Upper lobe of left lung (tissue), 4 donors: ENCODE data around the gene BACE2.

Experiments used
- POLR2A ChIP-seq, 4 donors: fragments of 450-650 bp; IDR thresholded peaks; one replicate each; pipeline ENCODE4 v1.5.1; 2016 to 2017; ENCODE audit warnings: antibody characterized with exemption in 4 of 4, mild to moderate bottlenecking in 2 of 4
- POLR2AphosphoS5 ChIP-seq, 2 donors: sonication (generic); formaldehyde crosslinking; IDR thresholded peaks; one replicate each; pipeline ENCODE4 v1.5.1; 2017; ENCODE audit warnings: antibody characterized with exemption in 2 of 2
- TF ChIP-seq, protein P1 (sequence below), 6 experiments: fragments of 450-650 bp in 4 of 6; fragments of 200-600 bp in 2 of 6; sonication (generic) in 2 of 6; IDR thresholded peaks; one replicate each; pipeline ENCODE4 v1.5.1; 2016 to 2019; ENCODE audit warnings: antibody characterized with exemption in 6 of 6

DNA sequence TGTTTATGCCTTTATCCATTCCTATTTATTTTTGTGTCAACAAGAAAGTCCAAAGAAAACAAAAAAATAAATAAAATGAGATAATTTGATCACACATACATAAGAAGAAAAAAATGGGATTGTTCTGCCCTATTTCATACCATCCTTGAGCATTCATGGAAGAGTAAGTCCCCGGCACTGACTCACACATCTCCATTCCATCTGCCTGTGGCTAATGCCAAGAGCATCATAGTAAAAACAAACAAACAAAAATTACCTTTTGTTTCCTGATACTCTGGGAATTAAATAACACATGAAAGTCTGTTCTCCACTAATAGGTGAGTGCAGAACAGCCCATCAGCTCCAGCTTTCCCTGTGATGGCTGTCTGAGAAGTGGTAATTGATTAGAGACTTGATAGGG, 48.1 kb upstream of the BACE2 start:
- TF ChIP-seq, protein P1, sequence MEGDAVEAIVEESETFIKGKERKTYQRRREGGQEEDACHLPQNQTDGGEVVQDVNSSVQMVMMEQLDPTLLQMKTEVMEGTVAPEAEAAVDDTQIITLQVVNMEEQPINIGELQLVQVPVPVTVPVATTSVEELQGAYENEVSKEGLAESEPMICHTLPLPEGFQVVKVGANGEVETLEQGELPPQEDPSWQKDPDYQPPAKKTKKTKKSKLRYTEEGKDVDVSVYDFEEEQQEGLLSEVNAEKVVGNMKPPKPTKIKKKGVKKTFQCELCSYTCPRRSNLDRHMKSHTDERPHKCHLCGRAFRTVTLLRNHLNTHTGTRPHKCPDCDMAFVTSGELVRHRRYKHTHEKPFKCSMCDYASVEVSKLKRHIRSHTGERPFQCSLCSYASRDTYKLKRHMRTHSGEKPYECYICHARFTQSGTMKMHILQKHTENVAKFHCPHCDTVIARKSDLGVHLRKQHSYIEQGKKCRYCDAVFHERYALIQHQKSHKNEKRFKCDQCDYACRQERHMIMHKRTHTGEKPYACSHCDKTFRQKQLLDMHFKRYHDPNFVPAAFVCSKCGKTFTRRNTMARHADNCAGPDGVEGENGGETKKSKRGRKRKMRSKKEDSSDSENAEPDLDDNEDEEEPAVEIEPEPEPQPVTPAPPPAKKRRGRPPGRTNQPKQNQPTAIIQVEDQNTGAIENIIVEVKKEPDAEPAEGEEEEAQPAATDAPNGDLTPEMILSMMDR (IDR thresholded peaks at IDR 0.05): no peak
- TF ChIP-seq POLR2AphosphoS5 (IDR thresholded peaks at IDR 0.05): no peak
- TF ChIP-seq POLR2A (IDR thresholded peaks at IDR 0.05): no peak
